ENCODE results near the gene GSTM5.
"Not testable (repeated sequence)": the region's sequence is repeated elsewhere in the genome, so short reads cannot be mapped to it uniquely, and the experiment has no call there.

GSTM5 gene

DNA sequence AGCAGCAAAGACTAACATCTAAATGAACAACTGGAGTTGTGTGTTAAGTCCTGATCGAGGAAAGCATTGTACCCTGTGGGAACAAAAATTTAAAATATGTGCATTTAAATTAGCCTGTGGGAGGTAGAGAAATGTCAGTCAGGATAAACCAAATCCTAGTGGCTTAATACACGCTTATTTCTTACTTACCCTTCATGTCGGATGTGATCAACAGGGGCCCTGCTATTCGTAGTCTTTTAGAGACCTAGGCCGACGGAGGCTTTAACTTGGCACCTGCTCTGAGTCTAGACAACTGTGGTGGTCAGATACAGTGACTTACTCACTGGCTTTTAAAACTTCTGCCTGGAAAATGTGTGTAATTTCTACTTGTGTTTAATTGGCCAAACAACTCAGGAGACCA lies 18.6 kb downstream of the GSTM5 start:
- no peak overlapping the region for H3K4me3 ChIP-seq (ENCODE audit: low read length)
- TF ChIP-seq, protein P1, sequence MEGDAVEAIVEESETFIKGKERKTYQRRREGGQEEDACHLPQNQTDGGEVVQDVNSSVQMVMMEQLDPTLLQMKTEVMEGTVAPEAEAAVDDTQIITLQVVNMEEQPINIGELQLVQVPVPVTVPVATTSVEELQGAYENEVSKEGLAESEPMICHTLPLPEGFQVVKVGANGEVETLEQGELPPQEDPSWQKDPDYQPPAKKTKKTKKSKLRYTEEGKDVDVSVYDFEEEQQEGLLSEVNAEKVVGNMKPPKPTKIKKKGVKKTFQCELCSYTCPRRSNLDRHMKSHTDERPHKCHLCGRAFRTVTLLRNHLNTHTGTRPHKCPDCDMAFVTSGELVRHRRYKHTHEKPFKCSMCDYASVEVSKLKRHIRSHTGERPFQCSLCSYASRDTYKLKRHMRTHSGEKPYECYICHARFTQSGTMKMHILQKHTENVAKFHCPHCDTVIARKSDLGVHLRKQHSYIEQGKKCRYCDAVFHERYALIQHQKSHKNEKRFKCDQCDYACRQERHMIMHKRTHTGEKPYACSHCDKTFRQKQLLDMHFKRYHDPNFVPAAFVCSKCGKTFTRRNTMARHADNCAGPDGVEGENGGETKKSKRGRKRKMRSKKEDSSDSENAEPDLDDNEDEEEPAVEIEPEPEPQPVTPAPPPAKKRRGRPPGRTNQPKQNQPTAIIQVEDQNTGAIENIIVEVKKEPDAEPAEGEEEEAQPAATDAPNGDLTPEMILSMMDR (conservative IDR thresholded peaks at IDR 0.05; ENCODE audit: low read depth, low read length): no peak
- peak; percentile 83 for DNase-seq (ENCODE audit: low read depth)

DNA sequence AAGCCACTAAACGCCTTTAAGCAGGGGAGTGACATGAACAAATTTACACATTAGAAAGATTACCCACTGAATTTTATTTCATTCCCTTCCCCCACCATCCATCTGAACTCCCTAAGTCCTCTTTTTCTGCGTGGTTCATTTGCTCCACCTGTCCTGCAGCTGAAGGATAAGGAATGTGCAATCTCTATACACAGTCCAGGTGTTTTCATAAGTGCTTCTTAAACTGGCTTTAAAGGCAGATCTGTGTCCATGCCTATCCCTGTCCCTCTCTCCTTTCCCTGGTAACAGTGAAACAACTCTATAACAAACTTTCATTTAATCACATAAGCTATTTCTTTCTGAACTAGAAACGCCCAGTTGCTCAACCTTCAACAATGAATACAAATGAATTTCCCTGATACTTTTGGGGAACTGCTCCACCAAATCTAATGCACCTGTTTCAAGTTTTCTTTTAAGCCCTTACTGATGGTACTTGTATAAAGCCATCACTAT lies 20.4 kb downstream of the GSTM5 start:
- no peak overlapping the region for H3K4me3 ChIP-seq (ENCODE audit: low read length)
- no peak for DNase-seq (ENCODE audit: low read depth)
- TF ChIP-seq, protein P1 (conservative IDR thresholded peaks at IDR 0.05; ENCODE audit: low read depth, low read length): no peak

DNA sequence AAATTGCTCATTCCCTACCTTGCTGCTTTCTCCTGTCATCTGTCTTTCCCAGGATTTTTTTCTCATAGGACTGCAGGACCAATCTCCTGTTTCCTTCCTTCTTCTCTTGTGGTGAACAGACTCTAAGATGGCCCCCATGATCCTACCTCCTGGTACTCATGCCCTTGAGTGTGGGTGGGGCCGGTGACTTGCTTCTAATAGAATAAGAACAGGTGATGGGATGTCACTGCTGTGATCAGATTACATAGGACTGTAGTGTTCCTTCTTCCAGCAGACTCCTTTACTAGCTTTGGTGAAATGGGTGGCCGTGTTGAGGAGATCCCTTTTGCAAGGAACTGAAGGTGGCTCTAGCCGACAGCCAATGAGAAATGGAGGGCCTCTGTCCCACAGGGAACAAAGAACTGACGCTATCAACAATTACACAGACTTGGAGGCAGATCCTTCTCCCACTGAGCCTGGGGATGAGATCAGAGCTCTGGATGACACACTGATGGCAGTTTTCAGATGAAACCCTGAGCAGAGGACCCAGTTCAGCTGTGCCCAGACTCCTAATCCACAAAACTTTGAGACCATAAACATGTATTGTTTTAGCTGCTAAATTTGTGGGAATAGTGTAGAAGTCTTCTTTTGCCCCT lies 21.3 kb downstream of the GSTM5 start:
- no peak overlapping the region for H3K4me3 ChIP-seq (ENCODE audit: low read length)
- no peak for DNase-seq (ENCODE audit: low read depth)
- TF ChIP-seq, protein P1 (conservative IDR thresholded peaks at IDR 0.05; ENCODE audit: low read depth, low read length): no peak

DNA sequence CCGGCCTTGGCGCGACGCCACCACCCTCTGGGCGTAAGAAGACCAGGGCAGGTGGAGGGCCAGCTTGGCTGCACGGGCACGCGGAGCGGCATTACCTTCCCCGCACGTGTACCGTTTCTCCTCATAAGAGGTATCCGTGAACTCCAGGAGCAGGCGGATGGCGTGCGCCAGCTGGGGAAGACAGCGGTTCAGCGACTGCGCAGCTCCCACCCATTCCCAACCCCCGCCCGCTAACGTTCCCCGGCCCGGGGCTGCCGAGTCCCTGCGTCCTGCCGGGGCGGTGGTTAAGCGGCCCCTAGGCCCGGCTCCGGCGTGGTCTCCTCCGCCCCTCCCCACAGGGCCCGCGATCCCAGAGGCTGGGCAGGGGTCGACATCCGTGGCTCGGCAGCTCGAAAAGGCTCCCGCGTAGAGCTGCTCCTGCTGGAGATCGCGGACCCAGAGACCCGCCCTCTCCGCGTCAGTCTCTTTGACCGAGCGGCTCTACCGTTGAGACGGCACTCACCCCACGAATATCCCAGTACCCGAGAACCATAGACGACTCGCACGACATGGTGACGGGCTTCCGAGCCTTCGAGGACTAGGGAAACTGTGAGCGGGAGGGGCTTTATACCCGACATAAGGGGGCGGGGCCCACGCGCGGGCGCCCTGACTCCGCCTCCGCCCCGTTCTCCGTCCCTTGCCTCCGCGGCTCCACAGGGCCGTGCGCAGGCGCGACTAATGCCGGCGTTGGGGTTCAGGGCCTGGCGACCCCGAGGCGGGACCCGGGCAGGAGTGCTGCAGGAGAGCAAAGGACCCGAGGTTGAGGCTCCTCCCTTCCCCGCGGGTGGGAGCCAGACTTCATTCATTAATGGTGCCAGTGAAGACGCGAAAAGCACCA lies 27.9 kb downstream of the GSTM5 start:
- H3K4me3 ChIP-seq (ENCODE audit: low read length): peak overlapping the region; percentile 74
- TF ChIP-seq, protein P1 (conservative IDR thresholded peaks at IDR 0.05; ENCODE audit: low read depth, low read length): no peak
- DNase-seq (ENCODE audit: low read depth): no peak

DNA sequence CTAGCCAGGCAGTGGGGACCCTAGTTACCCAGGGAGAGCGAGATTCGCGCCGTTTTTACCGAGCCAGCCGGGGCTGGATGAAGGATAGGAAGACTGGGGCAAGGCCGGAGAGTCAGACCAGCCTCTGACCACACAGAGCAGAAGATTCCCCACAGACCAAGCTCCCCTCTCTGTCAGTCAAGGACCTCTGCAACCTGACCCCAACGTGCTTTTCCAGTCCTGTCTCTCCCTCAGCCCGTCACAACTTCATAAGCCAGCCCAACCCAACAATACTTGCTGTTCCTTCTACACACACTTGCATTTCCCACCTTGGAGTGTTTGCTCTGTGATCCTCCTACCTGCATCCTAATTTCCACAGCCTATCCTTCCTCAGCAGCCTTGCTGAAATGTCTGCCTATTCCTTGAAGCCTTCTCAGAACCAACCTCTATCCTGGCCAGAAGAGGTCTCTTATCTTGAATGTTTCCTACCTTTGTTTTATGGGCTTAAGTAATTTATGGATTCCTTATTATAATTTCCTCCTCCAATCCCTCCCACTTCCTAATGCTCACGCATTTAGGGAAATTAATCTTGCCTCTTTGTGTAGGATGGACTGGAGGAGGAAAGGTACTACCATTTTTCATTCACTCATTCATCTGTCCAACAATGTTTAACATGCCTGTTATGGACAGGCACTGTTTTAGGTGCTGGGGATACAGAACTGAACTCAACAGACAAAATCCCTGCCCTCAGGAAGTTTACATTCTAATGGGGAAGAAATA lies 28.7 kb downstream of the GSTM5 start, which contains the start of gene GSTM3:
GSTM3 (minus strand) TSS at position 424 of the 759 bp plus-strand sequence. CDS start 751 bp downstream, outside the sequence.
- no peak for DNase-seq (ENCODE audit: low read depth)
- TF ChIP-seq, protein P1 (conservative IDR thresholded peaks at IDR 0.05; ENCODE audit: low read depth, low read length): peak; percentile 6
- H3K4me3 ChIP-seq (ENCODE audit: low read length): peak within 1 kb of the TSS; percentile 74

DNA sequence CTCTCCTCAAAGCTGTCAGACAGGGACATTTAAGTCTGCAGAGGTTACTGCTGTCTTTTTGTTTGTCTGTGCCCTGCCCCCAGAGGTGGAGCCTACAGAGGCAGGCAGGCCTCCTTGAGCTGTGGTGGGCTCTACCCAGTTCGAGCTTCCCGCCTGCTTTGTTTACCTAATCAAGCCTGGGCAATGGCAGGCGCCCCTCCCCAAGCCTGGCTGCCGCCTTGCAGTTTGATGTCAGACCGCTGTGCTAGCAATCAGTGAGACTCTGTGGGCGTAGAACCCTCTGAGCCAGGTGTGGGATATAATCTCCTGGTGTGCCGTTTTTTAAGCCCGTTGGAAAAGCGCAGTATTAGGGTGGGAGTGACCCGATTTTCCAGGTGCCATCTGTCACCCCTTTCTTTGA lies 36.3 kb downstream of the GSTM5 start:
- DNase-seq (ENCODE audit: low read depth); H3K4me3 ChIP-seq (ENCODE audit: low read length): not testable (repeated sequence)

DNA sequence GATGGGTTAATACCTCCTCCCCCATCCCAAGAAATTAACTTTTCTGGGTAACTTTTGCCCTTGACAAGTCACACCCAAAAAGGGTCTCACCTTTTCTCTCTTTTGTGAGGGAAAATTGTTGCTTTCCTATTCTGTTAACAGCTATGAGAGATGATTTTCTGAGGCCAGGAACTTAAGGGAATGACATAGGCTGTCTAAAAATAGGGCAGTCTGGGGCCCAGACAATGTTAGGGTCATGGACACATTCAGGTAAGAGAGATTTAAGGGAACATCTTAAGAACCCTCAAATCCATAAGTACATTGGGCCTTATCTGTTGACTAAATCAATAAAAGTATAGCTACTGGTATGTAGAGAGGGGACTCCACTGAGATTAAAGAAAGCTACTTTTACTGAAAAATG lies 37.2 kb downstream of the GSTM5 start:
- DNase-seq (ENCODE audit: low read depth): no peak
- TF ChIP-seq, protein P1 (conservative IDR thresholded peaks at IDR 0.05; ENCODE audit: low read depth, low read length): no peak
- H3K4me3 ChIP-seq (ENCODE audit: low read length): no peak overlapping the region
